Kidney (tissue), 14 donors: ENCODE data around the gene DNPH1. TPM values are rescaled to one million over a fixed set of nuclear protein-coding genes. Genes with fewer than 3 reads are reported as not detected.
A peak's percentile ranks its signal among the peaks of the same experiment; 100 is the strongest.

Experiments
- DNase-seq, 5 donors: peaks; one replicate each; pipeline ENCODE4 v3.0.0-alpha.2; 2013 to 2020
- FAIRE-seq: peaks from 2 replicates; lab custom pipeline; 2012; peaks lifted over from hg19 to GRCh38; lab: Jason Lieb, UNC
- H3K27ac ChIP-seq, 2 donors: one replicate each; pipeline ENCODE4 v1.7.0; 2013; ENCODE audit warnings: low read depth in 2 of 2, low read length in 2 of 2, inconsistent platforms in 1 of 2
- H3K27me3 ChIP-seq: one replicate; pipeline ENCODE4 v1.7.1; 2013; ENCODE audit warnings: low read length, inconsistent platforms; ENCODE audit not compliant: control insufficient read depth, insufficient read depth
- H3K36me3 ChIP-seq, 3 donors: one replicate each; pipeline versions ENCODE4 v1.7.0 to v1.7.1; 2013; ENCODE audit warnings: low read length in 3 of 3, control low read depth in 1 of 3, inconsistent platforms in 1 of 3; ENCODE audit not compliant: insufficient read depth in 3 of 3, control insufficient read depth in 2 of 3
- H3K4me1 ChIP-seq, 3 donors: one replicate each; pipeline versions ENCODE4 v1.7.0 to v1.7.1; 2013; ENCODE audit warnings: low read length in 3 of 3, inconsistent platforms in 1 of 3, low read depth in 1 of 3; ENCODE audit not compliant: control insufficient read depth in 2 of 3, insufficient read depth in 2 of 3
- H3K4me3 ChIP-seq, 3 donors: one replicate each; pipeline versions ENCODE4 v1.7.0 to v1.8.1; 2013; ENCODE audit warnings: low read length in 3 of 3, control low read depth in 1 of 3, inconsistent platforms in 1 of 3
- H3K9ac ChIP-seq, 3 donors: one replicate each; pipeline versions ENCODE4 v1.7.0 to v1.7.1; 2013; ENCODE audit warnings: low read length in 3 of 3, control low read depth in 1 of 3, inconsistent platforms in 1 of 3
- H3K9me3 ChIP-seq, 3 donors: one replicate each; pipeline versions ENCODE4 v1.7.0 to v1.7.1; 2013; ENCODE audit warnings: low read length in 3 of 3, control low read depth in 1 of 3, inconsistent platforms in 1 of 3; ENCODE audit not compliant: control insufficient read depth in 2 of 3, insufficient read depth in 1 of 3
- intact Hi-C: fragments of 100-400 bp; cut with DNase I; formaldehyde crosslinking; loops from one replicate; pipeline ENCODE4 v1.11.1; 2022
- polyA plus RNA-seq: library from polyadenylated mRNA; stranded (reverse); fragments of 350-450 nt; fragmentation: Illumina TruSeq; extraction: RNeasy Lipid Tissue Mini Kit (QIAGEN cat#74804); gene quantifications from one replicate; pipeline ENCODE4 v1.2.3, GENCODE V29; 2014; ENCODE audit warnings: low read depth, low replicate concordance; ENCODE audit not compliant: insufficient read depth
- total RNA-seq: library from RNA; stranded (reverse); fragmentation: NEBNext Ultra II Directional; extraction: Animal tissue kit (Norgen Biotek cat#: 25700); gene quantifications from one replicate; pipeline ENCODE4 v1.2.1, GENCODE V29; 2021
- TF ChIP-seq, protein P1 (sequence below): IDR thresholded peaks from 3 replicates; pipeline ENCODE4 v1.5.1; 2012; ENCODE audit warnings: mild to moderate bottlenecking, moderate library complexity, borderline replicate concordance; ENCODE audit not compliant: insufficient read depth; ENCODE audit errors: extremely low read depth
- donor health status: control.
- donor health status: control.
- donor health status: control.
- donor health status: control.
- donor health status: control.
- donor health status: DM: yes; HTN: yes; CAD: no.
- donor health status: Normal renal cell carcinoma (clear cell type).

Gene DNPH1
- total and polyA plus RNA-seq, 2 donors from 2014 or later = 74.3 to 373 TPM

DNA sequence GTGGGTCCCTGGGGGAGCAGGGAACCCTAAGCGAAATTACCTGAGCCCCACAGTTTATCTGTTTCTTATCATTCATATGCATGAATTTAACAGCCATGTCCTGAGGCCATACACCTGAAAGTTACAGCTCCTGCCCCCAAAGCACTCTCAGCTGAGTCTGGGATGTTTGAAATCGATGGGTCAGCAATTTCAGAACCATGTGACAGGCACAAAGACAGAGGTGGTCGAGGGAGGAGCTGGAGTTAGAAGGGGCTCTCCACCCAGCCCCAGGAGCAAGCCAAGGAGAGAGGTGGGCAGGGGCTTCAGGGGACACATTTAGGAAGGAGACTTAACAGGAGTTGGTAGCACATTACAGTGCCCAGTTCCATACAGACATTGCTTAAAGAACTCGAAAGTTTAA, 28.9 kb upstream of the DNPH1 start:
- peak in 1 of 5 donors; percentile 8 for DNase-seq
- Histone ChIP-seq H3K36me3 (no peaks in the 10 kb centered on the region), H3K9me3 (no peaks in the 10 kb centered on the region), H3K4me3 (no peak overlapping the region), H3K4me1 (no peaks in the 10 kb centered on the region), H3K9ac (no peak overlapping the region), H3K27ac (no peak overlapping the region), H3K27me3 (no peaks in the 10 kb centered on the region)
- TF ChIP-seq, protein P1, sequence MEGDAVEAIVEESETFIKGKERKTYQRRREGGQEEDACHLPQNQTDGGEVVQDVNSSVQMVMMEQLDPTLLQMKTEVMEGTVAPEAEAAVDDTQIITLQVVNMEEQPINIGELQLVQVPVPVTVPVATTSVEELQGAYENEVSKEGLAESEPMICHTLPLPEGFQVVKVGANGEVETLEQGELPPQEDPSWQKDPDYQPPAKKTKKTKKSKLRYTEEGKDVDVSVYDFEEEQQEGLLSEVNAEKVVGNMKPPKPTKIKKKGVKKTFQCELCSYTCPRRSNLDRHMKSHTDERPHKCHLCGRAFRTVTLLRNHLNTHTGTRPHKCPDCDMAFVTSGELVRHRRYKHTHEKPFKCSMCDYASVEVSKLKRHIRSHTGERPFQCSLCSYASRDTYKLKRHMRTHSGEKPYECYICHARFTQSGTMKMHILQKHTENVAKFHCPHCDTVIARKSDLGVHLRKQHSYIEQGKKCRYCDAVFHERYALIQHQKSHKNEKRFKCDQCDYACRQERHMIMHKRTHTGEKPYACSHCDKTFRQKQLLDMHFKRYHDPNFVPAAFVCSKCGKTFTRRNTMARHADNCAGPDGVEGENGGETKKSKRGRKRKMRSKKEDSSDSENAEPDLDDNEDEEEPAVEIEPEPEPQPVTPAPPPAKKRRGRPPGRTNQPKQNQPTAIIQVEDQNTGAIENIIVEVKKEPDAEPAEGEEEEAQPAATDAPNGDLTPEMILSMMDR = no peak
- intact Hi-C loops = no loop called here
- FAIRE-seq = no peak

DNA sequence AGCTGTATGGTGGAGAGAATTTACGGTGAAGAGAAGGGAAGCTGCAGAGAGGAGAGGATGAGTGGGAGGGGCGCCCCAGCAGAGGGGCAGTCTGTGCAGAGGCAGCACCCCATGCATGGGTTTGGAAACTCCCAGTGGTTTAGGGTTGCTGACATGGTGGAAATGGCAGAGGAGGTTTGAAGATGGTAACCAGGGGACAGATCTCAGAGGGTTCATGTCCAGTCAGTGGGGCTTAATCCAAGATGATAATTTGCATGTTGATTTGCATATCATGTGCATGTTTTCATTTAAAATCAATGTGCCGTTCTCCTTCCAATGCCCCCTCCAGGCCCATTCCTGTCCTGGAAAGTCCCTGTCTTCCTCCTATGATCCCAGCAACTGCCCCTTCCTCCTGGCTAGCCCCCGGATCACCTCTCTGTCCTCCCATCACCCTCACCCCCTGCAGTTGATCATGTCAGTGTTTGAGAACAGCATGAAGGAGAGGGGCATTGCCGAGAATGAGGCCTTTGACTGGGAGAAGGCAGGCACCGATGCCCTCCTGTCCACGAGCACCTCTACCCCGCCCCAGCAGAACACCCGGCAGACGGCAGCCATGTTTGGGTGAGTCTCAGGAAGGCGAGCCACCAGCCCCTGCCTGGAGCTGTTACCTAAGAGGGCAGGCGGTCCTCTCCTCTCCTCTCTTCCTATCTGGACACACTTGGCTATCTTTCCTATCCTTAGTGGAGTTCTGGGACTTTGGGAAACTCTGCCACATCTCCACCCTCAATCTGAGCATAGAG, 28.3 kb upstream of the DNPH1 start:
- no peaks in the 10 kb centered on the region for H3K4me1 ChIP-seq
- H3K36me3 ChIP-seq = no peaks in the 10 kb centered on the region
- H3K27ac ChIP-seq = no peak overlapping the region
- DNase-seq (peak in 1 of 5 donors; percentile 35), FAIRE-seq (no peak)
- no peaks in the 10 kb centered on the region for H3K9me3 ChIP-seq
- H3K27me3 ChIP-seq = no peaks in the 10 kb centered on the region
- no peak overlapping the region for H3K9ac ChIP-seq
- intact Hi-C loops = no loop called here
- TF ChIP-seq, protein P1 = no peak
- H3K4me3 ChIP-seq = no peak overlapping the region

DNA sequence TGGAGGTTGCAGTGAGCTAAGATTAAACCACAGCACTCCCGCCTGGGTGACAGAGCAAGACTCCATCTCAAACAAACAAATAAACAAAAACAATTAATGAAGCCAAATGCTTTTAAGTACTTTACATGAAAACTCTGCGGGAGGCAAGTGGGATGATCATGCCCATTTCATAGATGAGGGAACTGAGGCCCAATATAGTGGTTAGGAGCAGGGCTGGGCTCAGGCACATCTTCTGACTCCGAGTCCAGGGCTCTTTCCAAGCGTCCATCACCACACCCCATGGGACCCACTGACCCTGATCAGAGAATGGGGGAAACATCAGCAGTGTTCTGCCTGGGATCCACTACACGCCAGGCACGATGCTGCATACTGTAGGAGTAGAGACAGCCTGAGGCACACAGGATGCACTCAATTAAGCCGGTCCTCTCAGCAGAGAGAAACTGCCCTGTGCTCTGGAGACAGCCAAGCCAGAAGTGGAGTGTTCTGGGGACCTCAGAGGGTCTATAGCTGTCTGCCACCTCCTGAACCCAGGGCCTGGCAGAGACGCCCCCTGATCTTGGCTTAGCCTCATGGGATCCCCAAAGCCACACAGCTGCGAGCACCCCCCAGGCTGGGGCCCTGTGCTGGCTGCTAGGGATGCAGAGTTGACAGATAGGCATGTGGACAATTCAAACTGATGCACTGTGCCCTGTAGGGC, 27.5 kb upstream of the DNPH1 start:
- TF ChIP-seq, protein P1 = no peak
- no peak overlapping the region for H3K27ac ChIP-seq
- intact Hi-C loops = no loop called here
- H3K4me1 ChIP-seq = no peaks in the 10 kb centered on the region
- no peaks in the 10 kb centered on the region for H3K9me3 ChIP-seq
- H3K4me3 ChIP-seq = no peak overlapping the region
- no peak for DNase-seq
- no peaks in the 10 kb centered on the region for H3K36me3 ChIP-seq
- H3K9ac ChIP-seq = no peak overlapping the region
- H3K27me3 ChIP-seq = no peaks in the 10 kb centered on the region
- no peak for FAIRE-seq
